NCI-H1436 (cell line): ENCODE data around the gene DPAGT1.

Experiments
- DNase-seq: peaks from one replicate; lab custom pipeline; 2025; lab: John Stamatoyannopoulos, UW

The DPAGT1 gene

DNA sequence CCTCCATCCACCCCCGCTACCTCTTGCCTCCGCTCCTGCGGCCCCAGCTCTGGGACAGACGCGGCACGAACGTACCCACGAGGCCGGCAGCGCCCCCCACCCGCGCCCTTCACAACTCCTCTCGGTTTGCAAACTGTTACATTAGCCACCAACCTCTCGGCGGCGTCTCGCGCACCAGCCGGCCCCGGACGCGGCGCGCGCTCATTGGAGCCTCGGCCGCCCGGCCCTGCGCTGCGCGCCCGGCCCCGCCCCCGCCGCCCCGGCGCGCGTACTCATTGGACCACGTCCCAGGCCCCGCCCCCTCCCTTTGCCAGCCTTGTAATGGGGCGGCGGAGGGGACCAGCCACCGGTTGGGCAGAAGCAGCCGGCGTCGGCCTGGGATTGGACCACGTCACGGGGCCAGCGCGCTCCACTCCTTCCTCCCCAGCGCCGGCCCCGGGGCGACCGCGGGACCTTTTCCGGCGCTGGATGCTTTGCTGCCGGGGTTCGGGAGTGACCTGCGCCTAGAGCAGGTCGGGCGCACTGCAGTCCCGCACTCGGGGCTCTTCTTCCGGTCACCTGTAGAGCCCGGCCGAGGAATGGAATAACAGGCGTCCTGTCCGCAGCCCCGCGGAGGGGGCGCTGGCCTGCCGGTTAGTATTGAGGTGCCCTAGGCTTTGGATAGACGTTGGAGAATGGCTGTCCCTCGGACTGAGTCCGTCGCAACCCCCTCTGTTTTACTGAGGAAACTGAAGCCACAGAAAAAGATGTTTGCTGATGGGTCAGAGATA lies 44.5 kb downstream of the DPAGT1 start, which contains the start of gene HYOU1:
Gene HYOU1, minus strand, starts transcription at position 206 of the 770 bp plus-strand sequence. CDS start 1,045 bp downstream, outside the sequence.
- peak; percentile 98 for DNase-seq

DNA sequence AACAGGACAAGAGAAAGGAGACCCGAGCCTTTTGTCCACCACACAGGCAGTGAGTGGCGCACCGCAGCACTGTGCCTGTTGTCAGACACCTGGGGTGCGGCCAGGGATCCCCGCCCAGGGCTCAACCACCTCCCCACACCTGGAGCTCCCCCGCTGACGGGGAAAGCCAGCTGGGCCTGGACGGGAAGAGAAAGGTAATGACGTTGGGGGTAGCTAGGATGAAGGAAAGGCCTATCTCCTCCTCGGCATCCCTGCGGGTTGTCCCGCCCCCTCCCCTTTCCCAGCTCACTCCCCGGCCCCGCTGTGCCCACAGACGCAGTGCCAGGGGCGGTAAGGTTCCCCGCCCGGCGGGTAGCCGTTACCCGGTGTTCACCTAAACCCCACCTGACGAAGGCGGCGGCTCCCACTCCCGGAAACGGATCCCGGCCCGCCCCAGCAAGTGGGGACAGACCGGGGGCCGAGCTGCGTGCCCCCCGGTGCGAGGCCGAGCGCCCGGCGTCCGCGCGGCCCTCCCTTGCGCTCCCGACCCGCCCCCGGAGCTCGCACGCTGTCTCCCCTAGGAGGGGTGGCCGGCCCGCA lies 45.1 kb downstream of the DPAGT1 start:
- peak; percentile 8 for DNase-seq

DNA sequence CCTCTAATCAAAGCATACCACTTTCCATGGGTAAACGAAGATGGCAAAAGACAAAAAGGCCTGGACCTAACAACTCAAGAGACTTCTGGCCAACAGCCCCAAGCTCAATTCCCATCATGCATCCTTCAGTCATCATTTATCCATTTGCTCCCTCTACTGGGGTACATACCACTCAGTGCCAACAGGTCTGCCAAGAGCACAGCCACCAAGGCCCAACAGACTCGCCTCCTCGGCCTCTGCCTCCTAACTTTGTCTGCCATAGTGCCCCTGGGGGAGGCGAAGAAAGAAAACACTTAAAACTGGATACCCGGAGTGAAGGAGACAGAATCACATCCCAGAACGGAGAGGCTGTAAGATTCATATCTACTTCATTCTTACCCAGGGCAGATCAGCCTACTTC lies 45.8 kb downstream of the DPAGT1 start:
- DNase-seq = no peak

DNA sequence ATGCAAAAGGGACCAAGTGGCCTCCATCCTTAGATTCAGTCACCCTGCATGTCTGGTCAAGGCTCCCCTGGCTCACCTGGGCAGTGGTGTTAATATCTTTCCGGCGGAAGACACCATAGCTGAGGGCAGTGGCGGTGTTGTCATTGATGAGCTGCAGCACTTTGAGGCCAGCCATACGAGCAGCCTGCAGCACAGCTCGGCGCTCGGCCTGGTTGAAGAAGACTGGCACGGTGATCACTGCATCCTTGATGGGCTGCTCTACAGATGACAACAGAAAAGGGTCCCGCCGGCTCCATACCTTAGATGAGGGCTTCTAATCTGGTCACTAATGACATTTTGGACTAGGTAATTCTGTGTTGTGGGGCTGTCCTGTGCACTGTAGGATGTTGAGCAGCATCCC lies 47.2 kb downstream of the DPAGT1 start:
- DNase-seq = no peak

DNA sequence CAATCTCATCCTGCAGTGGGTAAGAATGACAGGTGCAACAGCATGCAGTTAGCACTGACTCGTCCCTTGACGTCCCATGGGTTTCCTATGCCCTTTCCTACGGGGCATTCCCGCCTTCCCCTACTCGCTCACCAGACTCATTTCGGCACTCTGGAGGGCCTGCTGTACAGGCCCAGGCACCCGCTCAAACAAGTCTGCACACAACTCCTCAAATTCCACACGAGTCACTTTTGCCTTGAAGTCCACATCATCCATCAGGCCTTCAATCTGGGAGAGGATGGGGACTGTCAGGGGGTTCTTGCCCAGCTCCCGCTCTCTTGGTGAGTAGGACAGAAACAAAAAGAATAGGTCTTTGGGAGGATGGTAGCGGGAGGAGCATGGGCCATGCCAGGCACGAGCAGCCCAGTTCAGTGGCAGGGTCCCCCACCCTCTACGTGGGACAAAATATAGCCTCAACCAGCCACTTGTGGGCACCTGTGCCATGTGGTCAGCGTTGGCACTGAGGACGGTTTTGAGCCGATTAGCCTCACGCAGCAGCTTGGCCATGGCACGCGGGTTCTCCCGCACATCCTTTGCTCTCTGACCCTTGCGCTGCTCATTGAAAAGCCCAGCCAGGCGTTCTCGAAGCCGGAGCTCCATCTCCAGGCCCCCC lies 49.4 kb downstream of the DPAGT1 start:
- DNase-seq = no peak

DNA sequence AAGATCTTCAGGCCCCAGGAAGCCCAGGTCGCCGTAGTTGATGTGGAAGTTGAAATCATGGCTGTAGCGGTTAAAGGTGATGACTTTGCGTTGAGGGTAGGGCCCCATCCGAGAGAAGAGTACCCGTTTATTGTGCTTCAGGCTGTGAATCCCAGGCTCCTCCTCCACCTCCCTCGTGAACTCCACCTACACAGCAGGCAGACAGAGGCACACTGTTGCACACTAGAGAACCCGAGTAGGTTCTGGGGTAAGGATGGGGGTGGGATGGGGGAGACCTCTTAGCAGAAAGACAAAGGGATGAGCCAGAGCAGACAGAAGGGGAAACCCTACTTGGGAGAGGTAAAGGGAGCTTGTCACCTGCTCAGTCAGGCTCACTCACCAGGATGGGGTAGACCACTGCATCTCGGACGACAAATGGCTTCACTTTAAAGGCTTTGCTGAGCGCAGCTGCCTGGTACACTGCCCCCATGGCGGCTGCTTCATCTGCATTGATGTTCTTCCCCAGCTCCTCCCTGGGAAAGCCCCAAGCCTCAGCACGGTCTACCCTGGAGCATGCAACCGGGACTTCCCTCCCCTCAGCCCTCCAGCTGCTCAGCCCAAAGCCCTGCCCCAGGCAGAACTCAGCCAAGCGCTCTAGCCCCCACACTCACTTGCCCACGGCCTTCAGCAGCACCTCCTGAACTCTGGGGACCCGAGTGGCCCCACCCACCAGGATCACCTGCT lies 50.1 kb downstream of the DPAGT1 start:
- no peak for DNase-seq

DNA sequence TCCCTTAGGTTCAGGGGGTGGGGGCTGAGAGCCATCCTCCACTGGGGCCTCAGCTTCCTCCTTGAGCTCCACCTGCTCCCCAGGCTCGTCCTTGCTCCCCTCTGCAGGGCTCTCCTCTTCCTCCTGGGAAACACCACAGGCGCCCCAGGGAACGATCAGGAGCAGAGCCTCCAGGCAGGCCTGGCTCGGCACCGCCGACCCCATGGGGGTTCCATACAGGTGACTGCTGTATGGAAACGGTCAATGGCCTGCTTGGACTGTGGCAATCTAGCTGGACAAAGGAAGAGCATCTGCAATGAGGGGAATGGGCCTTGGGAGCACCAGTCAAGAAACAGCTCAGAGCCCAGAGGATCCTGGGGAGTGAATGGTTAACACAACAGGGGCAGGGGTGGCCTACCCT lies 52.6 kb downstream of the DPAGT1 start:
- DNase-seq = no peak

DNA sequence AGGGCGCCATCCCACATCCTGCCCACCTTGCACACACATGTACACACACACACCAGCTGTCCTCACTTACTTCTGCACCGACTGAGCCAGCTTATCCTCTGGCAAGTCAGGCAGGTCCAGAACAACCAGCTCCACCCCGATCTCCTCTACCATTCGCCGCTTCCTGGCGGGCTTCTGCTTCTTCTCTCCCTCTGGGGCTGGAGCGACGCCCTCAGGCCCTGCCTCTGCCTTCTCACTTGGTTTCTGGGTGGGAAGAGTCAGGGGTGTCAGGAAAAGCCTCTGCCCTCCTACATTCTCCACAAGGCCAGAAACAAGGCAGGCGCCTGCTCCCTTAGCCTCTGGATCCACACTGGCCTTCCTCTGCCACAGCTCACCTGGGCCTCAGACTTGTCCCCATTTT lies 53.0 kb downstream of the DPAGT1 start:
- no peak for DNase-seq

DNA sequence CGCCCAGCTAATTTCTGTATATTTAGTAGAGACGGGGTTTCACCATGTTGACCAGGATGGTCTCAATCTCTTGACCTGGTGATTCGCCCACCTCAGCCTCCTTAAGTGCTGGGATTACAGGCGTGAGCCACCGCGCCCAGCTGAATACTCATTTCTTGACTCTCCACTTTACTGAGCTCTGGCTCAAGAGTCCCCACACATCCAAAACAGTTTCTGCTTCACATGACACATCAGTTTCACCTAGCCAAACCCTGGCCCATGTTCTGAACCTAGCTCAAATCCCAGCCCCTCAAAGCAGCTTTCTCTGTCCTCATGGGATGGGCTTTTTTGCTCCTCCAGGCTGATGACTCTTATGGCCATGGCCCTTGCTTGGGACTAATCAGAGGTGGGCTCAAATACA lies 54.4 kb downstream of the DPAGT1 start:
- no peak for DNase-seq
